Smooth muscle cell (in vitro differentiated cells): ENCODE data around the gene RPS8. TPM values are rescaled to one million over a fixed set of nuclear protein-coding genes. Genes with fewer than 3 reads are reported as not detected.

ENCODE experiments used
- DNase-seq: peaks from one replicate; lab custom pipeline; 2025; ENCODE audit not compliant: unreplicated experiment; lab: John Stamatoyannopoulos, UW
- H2AFZ ChIP-seq: fragments of 200-600 bp; sonication (generic); 2 replicates; pipeline ENCODE4 v1.6.0; 2016; ENCODE audit warnings: antibody characterized with exemption, low read depth, mild to moderate bottlenecking
- H3F3A ChIP-seq: fragments of 200-600 bp; sonication (generic); 2 replicates; pipeline ENCODE4 v1.6.0; 2017; ENCODE audit warnings: antibody characterized with exemption, low read depth
- H3K27ac ChIP-seq: fragments of 200-600 bp; sonication (generic); 2 replicates; pipeline ENCODE4 v1.5.1; 2016; ENCODE audit warnings: low read depth, mild to moderate bottlenecking
- H3K27me3 ChIP-seq: fragments of 200-600 bp; sonication (generic); 2 replicates; pipeline ENCODE4 v1.6.1; 2016; ENCODE audit warnings: low read depth, mild to moderate bottlenecking
- H3K36me3 ChIP-seq: fragments of 200-600 bp; sonication (generic); 2 replicates; pipeline ENCODE4 v1.5.1; 2016; ENCODE audit warnings: low read depth
- H3K4me1 ChIP-seq: fragments of 200-600 bp; sonication (generic); 2 replicates; pipeline ENCODE4 v1.5.1; 2016; ENCODE audit warnings: low read depth
- H3K4me2 ChIP-seq: fragments of 200-600 bp; sonication (generic); 2 replicates; pipeline ENCODE4 v1.6.0; 2016; ENCODE audit warnings: mild to moderate bottlenecking
- H3K4me3 ChIP-seq: fragments of 200-600 bp; sonication (generic); 2 replicates; pipeline ENCODE4 v1.5.1; 2016; ENCODE audit warnings: mild to moderate bottlenecking
- H3K79me2 ChIP-seq: fragments of 200-600 bp; sonication (generic); 2 replicates; pipeline ENCODE4 v1.6.0; 2016; ENCODE audit warnings: low read depth, mild to moderate bottlenecking
- H3K9ac ChIP-seq: fragments of 200-600 bp; sonication (generic); 2 replicates; pipeline ENCODE4 v1.6.0; 2016; ENCODE audit warnings: low read depth
- H3K9me3 ChIP-seq: fragments of 200-600 bp; sonication (generic); replicated peaks from 2 replicates; pipeline ENCODE4 v1.5.1; 2016; ENCODE audit warnings: low read depth
- H4K20me1 ChIP-seq: fragments of 200-600 bp; sonication (generic); 2 replicates; pipeline ENCODE4 v1.6.0; 2016; ENCODE audit warnings: low read depth
- CTCF ChIP-seq: fragments of 200-600 bp; sonication (generic); IDR thresholded peaks from 2 replicates; pipeline ENCODE4 v1.5.1; 2017; ENCODE audit warnings: borderline replicate concordance, mild to moderate bottlenecking, antibody characterized with exemption; ENCODE audit not compliant: insufficient read depth, poor library complexity, severe bottlenecking
- whole genome bisulfite sequencing: methylation state at CpG from one replicate; pipeline ENCODE4 v1.1.7; 2016; ENCODE audit warnings: low lambda C conversion rate; 5-methylcytosine and 5-hydroxymethylcytosine counted together
- polyA plus RNA-seq: library from polyadenylated mRNA; unstranded; fragments of >200 nt; fragmentation: Nextera tagmentation; extraction: Ambion mirVana; gene quantifications from 2 replicates; pipeline ENCODE4 v1.2.1, GENCODE V29; 2016
- total RNA-seq: library from RNA; depleted of rRNA; stranded (reverse); fragments of >200 nt; gene quantifications from 2 replicates; pipeline ENCODE4 v1.2.3, GENCODE V29; 2014

Gene RPS8
- total and polyA plus RNA-seq, 2 experiments from 2014 or later = 478 to 2,330 TPM

DNA sequence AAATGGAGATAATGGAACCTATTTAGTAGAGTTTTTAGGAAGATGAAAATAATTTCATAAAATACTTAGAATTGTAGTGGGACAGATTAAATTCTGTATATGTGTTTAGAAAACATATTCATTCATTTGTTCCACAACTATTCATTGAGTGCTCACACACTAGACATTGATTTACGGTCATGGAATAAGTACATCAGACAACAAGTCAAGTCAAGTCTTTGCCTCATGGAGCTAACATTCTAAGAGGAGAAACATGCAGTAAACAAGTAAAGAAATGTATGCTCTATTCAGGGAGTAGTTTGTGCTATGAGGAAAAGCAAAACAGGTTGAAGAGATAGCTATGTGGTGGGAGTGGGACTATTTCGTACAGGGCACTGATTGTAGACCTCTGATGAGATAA lies 42.0 kb downstream of the RPS8 start:
- no peak overlapping the region for H3K4me3 ChIP-seq
- H3K4me1 ChIP-seq = peaks cover 15% of the 10 kb centered on the region
- peaks cover 12% of the 10 kb centered on the region for H4K20me1 ChIP-seq
- no peaks in the 10 kb centered on the region for H3K36me3 ChIP-seq
- H2AFZ ChIP-seq = no peak overlapping the region
- 93% methylated on average over 2 of the region's 2 CpGs for WGBS
- no peak overlapping the region for H3K4me2 ChIP-seq
- H3F3A ChIP-seq = peaks cover 19% of the 10 kb centered on the region
- H3K9me3 ChIP-seq = no peaks in the 10 kb centered on the region
- peaks cover 2% of the 10 kb centered on the region for H3K79me2 ChIP-seq
- no peak for DNase-seq
- H3K27me3 ChIP-seq = no peaks in the 10 kb centered on the region
- no peak for TF ChIP-seq CTCF
- no peak overlapping the region for H3K9ac ChIP-seq
- peak overlapping the region; percentile 71 for H3K27ac ChIP-seq

GRCh38 chr1:44817771-44818495 lies 42.6 kb downstream of the RPS8 start:
- Histone ChIP-seq H3K79me2 (no peaks in the 10 kb centered on the region), H3K4me2 (no peak overlapping the region), H3K27me3 (no peaks in the 10 kb centered on the region), H3K36me3 (no peaks in the 10 kb centered on the region), H3F3A (peaks cover 19% of the 10 kb centered on the region), H3K4me3 (no peak overlapping the region), H3K9me3 (no peaks in the 10 kb centered on the region), H3K4me1 (peaks cover 15% of the 10 kb centered on the region), H3K9ac (no peak overlapping the region), H4K20me1 (peaks cover 5% of the 10 kb centered on the region), H2AFZ (no peak overlapping the region), H3K27ac (peak overlapping the region; percentile 71)
- no peak for DNase-seq
- TF ChIP-seq CTCF = no peak
- WGBS = 95% methylated on average over 11 of the region's 11 CpGs

- Histone ChIP-seq H3K27me3 (no peaks in the 10 kb centered on the region), H3K9me3 (no peaks in the 10 kb centered on the region), H3K4me2 (peak overlapping the region; percentile 78), H3K36me3 (no peaks in the 10 kb centered on the region), H3K4me3 (peak overlapping the region; percentile 39), H3K4me1 (peaks cover 15% of the 10 kb centered on the region), H3K9ac (peak overlapping the region; percentile 7), H2AFZ (no peak overlapping the region), H3K79me2 (no peaks in the 10 kb centered on the region), H3F3A (peaks cover 19% of the 10 kb centered on the region), H3K27ac (peak overlapping the region; percentile 71), H4K20me1 (no peaks in the 10 kb centered on the region)
- no peak for TF ChIP-seq CTCF
- no peak for DNase-seq
- 11% methylated on average over 13 of the region's 13 CpGs for WGBS
These were observed 43.9 kb downstream of the RPS8 start for GRCh38 chr1:44819196-44819607.
